GM23338 (cell line): Measurements from ENCODE around the gene NFRKB. TPM values are rescaled to one million over a fixed set of nuclear protein-coding genes. Genes with fewer than 3 reads are reported as not detected.
A peak's percentile ranks its signal among the peaks of the same experiment; 100 is the strongest.
"Not testable (repeated sequence)": the region's sequence is repeated elsewhere in the genome, so short reads cannot be mapped to it uniquely, and the experiment has no call there.

Experiments
- ATAC-seq: fragments of 200-7000 bp; cut with Tn5 transposase; 3 replicates; pipeline ENCODE4 v1.9.1; 2020
- DNase-seq: peaks from one replicate; pipeline ENCODE4 v3.0.0-alpha.2; 2015; ENCODE audit warnings: low spot score
- H2AFZ ChIP-seq: fragments of 200-600 bp; sonication (generic); 2 replicates; pipeline ENCODE4 v1.8.0; 2016; ENCODE audit warnings: antibody characterized with exemption, mild to moderate bottlenecking, moderate library complexity
- H3F3A ChIP-seq: fragments of 200-600 bp; sonication (generic); replicated peaks from 2 replicates; pipeline ENCODE4 v1.8.0; 2017; ENCODE audit warnings: antibody characterized with exemption, mixed run types, low read depth
- H3K27ac ChIP-seq: fragments of 200-600 bp; sonication (generic); 2 replicates; pipeline ENCODE4 v1.6.1; 2016; ENCODE audit warnings: low read depth
- H3K27me3 ChIP-seq: fragments of 200-600 bp; sonication (generic); 2 replicates; pipeline ENCODE4 v1.8.0; 2016; ENCODE audit warnings: mild to moderate bottlenecking, mixed run types, moderate library complexity; ENCODE audit not compliant: insufficient read depth
- H3K36me3 ChIP-seq: fragments of 200-600 bp; sonication (generic); 2 replicates; pipeline ENCODE4 v1.8.0; 2016; ENCODE audit warnings: mild to moderate bottlenecking; ENCODE audit not compliant: insufficient read depth
- H3K4me1 ChIP-seq: fragments of 200-600 bp; sonication (generic); 2 replicates; pipeline ENCODE4 v1.8.0; 2016; ENCODE audit warnings: mild to moderate bottlenecking, moderate library complexity; ENCODE audit not compliant: insufficient read depth
- H3K4me2 ChIP-seq: fragments of 200-600 bp; sonication (generic); 2 replicates; pipeline ENCODE4 v1.7.1; 2017; ENCODE audit warnings: mixed run types
- H3K4me3 ChIP-seq: fragments of 200-600 bp; sonication (generic); 2 replicates; pipeline ENCODE4 v1.6.1; 2016; ENCODE audit warnings: mixed run types
- H3K79me2 ChIP-seq: fragments of 200-600 bp; sonication (generic); replicated peaks from 2 replicates; pipeline ENCODE4 v1.8.0; 2017; ENCODE audit warnings: mild to moderate bottlenecking; ENCODE audit not compliant: insufficient read depth
- H3K9me2 ChIP-seq: fragments of 200-600 bp; sonication (generic); 2 replicates; pipeline ENCODE4 v1.8.0; 2017; ENCODE audit not compliant: insufficient read depth
- H4K20me1 ChIP-seq: fragments of 200-600 bp; sonication (generic); replicated peaks from 2 replicates; pipeline ENCODE4 v1.8.0; 2017; ENCODE audit warnings: mild to moderate bottlenecking; ENCODE audit not compliant: insufficient read depth
- H3K27ac Mint-ChIP-seq: 2 replicates; pipeline ENCODE4 v1.8.0; 2020; ENCODE audit warnings: inconsistent platforms, mild to moderate bottlenecking, moderate library complexity, mixed read lengths
- H3K27me3 Mint-ChIP-seq: 3 replicates; pipeline ENCODE4 v1.8.0; 2022; ENCODE audit warnings: low read depth, mild to moderate bottlenecking, moderate library complexity, mixed read lengths, inconsistent platforms; ENCODE audit not compliant: insufficient read depth, poor library complexity
- H3K36me3 Mint-ChIP-seq: 3 replicates; pipeline ENCODE4 v1.8.0; 2021; ENCODE audit warnings: low read depth, mild to moderate bottlenecking, inconsistent platforms, moderate library complexity, mixed read lengths
- H3K4me1 Mint-ChIP-seq: 3 replicates; pipeline ENCODE4 v1.8.0; 2020; ENCODE audit warnings: mild to moderate bottlenecking, inconsistent platforms, mixed read lengths
- H3K4me3 Mint-ChIP-seq: 3 replicates; pipeline ENCODE4 v1.8.0; 2021; ENCODE audit warnings: moderate library complexity, mild to moderate bottlenecking, inconsistent platforms, mixed read lengths
- H3K9me3 Mint-ChIP-seq: 3 replicates; pipeline ENCODE4 v1.8.0; 2020; ENCODE audit warnings: moderate library complexity, mild to moderate bottlenecking, inconsistent platforms, mixed read lengths
- CTCF ChIP-seq, 2 experiments: fragments of 200-600 bp in 1 of 2; sonication (generic) in 1 of 2; conservative IDR thresholded peaks; 2 replicates each; pipeline versions ENCODE4 v1.5.1 to v1.6.1; 2016 to 2017; ENCODE audit warnings: antibody characterized with exemption in 2 of 2, low read depth in 2 of 2, mild to moderate bottlenecking in 2 of 2, moderate library complexity in 1 of 2
- ETS1 ChIP-seq: IDR thresholded peaks from 2 replicates; pipeline ENCODE4 v1.6.1; 2016; ENCODE audit warnings: antibody characterized with exemption
- EZH2 ChIP-seq: fragments of 200-600 bp; sonication (generic); IDR thresholded peaks from one replicate; pipeline ENCODE4 v1.8.0; 2017; ENCODE audit warnings: antibody characterized with exemption, mild to moderate bottlenecking, low read depth; ENCODE audit not compliant: unreplicated experiment
- EZH2phosphoT487 ChIP-seq: fragments of 200-600 bp; sonication (generic); IDR thresholded peaks from one replicate; pipeline ENCODE4 v1.8.1; 2018; ENCODE audit warnings: antibody characterized with exemption; ENCODE audit not compliant: unreplicated experiment
- REST ChIP-seq: IDR thresholded peaks from one replicate; pipeline ENCODE4 v1.6.1; 2018; ENCODE audit warnings: antibody characterized with exemption; ENCODE audit not compliant: unreplicated experiment
- ZNF114 ChIP-seq: fragments of 250-450 bp; sonication (Bioruptor Pico); IDR thresholded peaks from 2 replicates; pipeline ENCODE4 v1.5.0; 2020; ENCODE audit warnings: mild to moderate bottlenecking, moderate library complexity
- ZNF331 ChIP-seq: fragments of 250-450 bp; sonication (Bioruptor Pico); IDR thresholded peaks from 2 replicates; pipeline ENCODE4 v1.5.0; 2020; ENCODE audit warnings: low read depth, mild to moderate bottlenecking, moderate library complexity
- polyA plus RNA-seq: library from polyadenylated mRNA; unstranded; fragments of >200 nt; fragmentation: Nextera tagmentation; extraction: Ambion mirVana; gene quantifications from 2 replicates; pipeline ENCODE4 v1.2.1, GENCODE V29; 2016
- total RNA-seq: library from RNA; depleted of rRNA; stranded (reverse); fragments of >200 nt; shearing (Covaris generic); gene quantifications from 2 replicates; pipeline ENCODE4 v1.2.3, GENCODE V29; 2014

Gene NFRKB
- total and polyA plus RNA-seq, 2 experiments from 2014 or later, result 22.4 to 44.9 TPM

GRCh38 chr11:129847361-129847760 is 48.0 kb downstream of the NFRKB start:
- not testable (repeated sequence) for H3K27ac Mint-ChIP-seq, H3K4me2 ChIP-seq, H4K20me1 ChIP-seq

GRCh38 chr11:129846508-129847335 is 48.7 kb downstream of the NFRKB start:
- ATAC-seq, result no peak
- Histone ChIP-seq H3K79me2 (no peaks in the 10 kb centered on the region), H3K27ac (no peak overlapping the region), H4K20me1 (no peaks in the 10 kb centered on the region), H3K27me3 (no peaks in the 10 kb centered on the region), H3K4me2 (no peak overlapping the region), H3K36me3 (no peaks in the 10 kb centered on the region), H3K4me3 (no peak overlapping the region), H3K4me1 (no peaks in the 10 kb centered on the region; the same call in 1 of the 2 replicates), H3F3A (no peaks in the 10 kb centered on the region), H2AFZ (peak overlapping the region; percentile 61), H3K9me2 (0 out of 2 replicates have a peak, but pooled peaks cover 3% of the 10 kb centered on the region)
- Mint-ChIP-seq H3K9me3 (no peaks in the 10 kb centered on the region; the same call in 2 of the 3 replicates), H3K4me1 (peaks cover 3% of the 10 kb centered on the region; the same call in 1 of the 3 replicates), H3K27me3 (peaks cover 2% of the 10 kb centered on the region), H3K36me3 (no peaks in the 10 kb centered on the region), H3K27ac (no peak overlapping the region), H3K4me3 (no peak overlapping the region)
- no peak for DNase-seq
- TF ChIP-seq REST, result no peak
- TF ChIP-seq ETS1, result no peak
- TF ChIP-seq EZH2phosphoT487, result no peak
- TF ChIP-seq ZNF114 (CRISPR knock-in tag), result no peak
- TF ChIP-seq EZH2, result no peak
- TF ChIP-seq ZNF331, result no peak
- no peak for TF ChIP-seq CTCF (conservative IDR thresholded peaks at IDR 0.05; ENCODE audit: low read depth in 2 of 2)

More at GRCh38 chr11:129847361-129847760, 48.0 kb downstream of the NFRKB start:
- not testable (repeated sequence) for H3K27me3 ChIP-seq, ATAC-seq, H3K4me1 Mint-ChIP-seq, H3K4me3 Mint-ChIP-seq, H3K36me3 ChIP-seq, H3K9me3 Mint-ChIP-seq, H3K79me2 ChIP-seq, H3K4me3 ChIP-seq, H3K36me3 Mint-ChIP-seq, H3K27me3 Mint-ChIP-seq, DNase-seq, H3F3A ChIP-seq, H3K4me1 ChIP-seq, H3K9me2 ChIP-seq, H3K27ac ChIP-seq, H2AFZ ChIP-seq
